ENCODE measurements around the gene GPR52.

Gene GPR52

GRCh38 chr1:174428033-174428432 is 19.7 kb upstream of the GPR52 start:
- H3K4me3 ChIP-seq (ENCODE audit: low read depth, low read length) = no peak overlapping the region
- no peak for TF ChIP-seq CTCF (IDR thresholded peaks at IDR 0.05; ENCODE audit: low read depth, low read length)

- no peak overlapping the region for H3K4me3 ChIP-seq (ENCODE audit: low read depth, low read length)
- TF ChIP-seq CTCF (IDR thresholded peaks at IDR 0.05; ENCODE audit: low read depth, low read length) = no peak
These were observed 19.0 kb upstream of the GPR52 start for GRCh38 chr1:174428739-174429138.

GRCh38 chr1:174433451-174433850 is 14.3 kb upstream of the GPR52 start:
- TF ChIP-seq CTCF (IDR thresholded peaks at IDR 0.05; ENCODE audit: low read depth, low read length) = no peak
- H3K4me3 ChIP-seq (ENCODE audit: low read depth, low read length) = no peak overlapping the region

- TF ChIP-seq CTCF (IDR thresholded peaks at IDR 0.05; ENCODE audit: low read depth, low read length) = no peak
- H3K4me3 ChIP-seq (ENCODE audit: low read depth, low read length) = no peak overlapping the region
These were observed 2.4 kb upstream of the GPR52 start for GRCh38 chr1:174445351-174445750.

GRCh38 chr1:174445817-174446216 is 1.9 kb upstream of the GPR52 start:
- no peak overlapping the region for H3K4me3 ChIP-seq (ENCODE audit: low read depth, low read length)
- TF ChIP-seq CTCF (IDR thresholded peaks at IDR 0.05; ENCODE audit: low read depth, low read length) = no peak

GRCh38 chr1:174448531-174448883 is 743 bp downstream of the GPR52 start:
- no peak for TF ChIP-seq CTCF (IDR thresholded peaks at IDR 0.05; ENCODE audit: low read depth, low read length)
- H3K4me3 ChIP-seq (ENCODE audit: low read depth, low read length) = no peak overlapping the region

- H3K4me3 ChIP-seq (ENCODE audit: low read depth, low read length) = no peak overlapping the region
- no peak for TF ChIP-seq CTCF (IDR thresholded peaks at IDR 0.05; ENCODE audit: low read depth, low read length)
These were observed 1.2 kb downstream of the GPR52 start for GRCh38 chr1:174448974-174449373.

All from WI38 (cell line).